Activated CD8-positive, alpha-beta T cell treated with anti-CD3 and anti-CD28 coated beads for 36 hours (primary cell): ENCODE measurements around the gene GPR42. TPM values are rescaled to one million over a fixed set of nuclear protein-coding genes. Genes with fewer than 3 reads are reported as not detected.

Source experiments
- ATAC-seq: fragments of 200-7000 bp; cut with Tn5 transposase; one replicate; pipeline ENCODE4 v1.10.0; 2021; ENCODE audit warnings: mild to moderate bottlenecking, moderate library complexity
- CTCF ChIA-PET: fragments of 350-600 bp; sonication (Branson Sonifier 250); formaldehyde crosslinking; loops from one replicate; lab custom pipeline; 2021; ENCODE audit warnings: antibody characterized with exemption; lab: Charles Lee
- POLR2A ChIA-PET: fragments of 350-600 bp; sonication (Branson Sonifier 250); formaldehyde crosslinking; loops from one replicate; lab custom pipeline; 2021; ENCODE audit warnings: antibody characterized with exemption; lab: Charles Lee
- DNase-seq: peaks from one replicate; pipeline ENCODE4 v3.0.0-alpha.2; 2020
- H3K27ac Mint-ChIP-seq: one replicate; pipeline ENCODE4 v1.8.0; 2021; ENCODE audit warnings: mild to moderate bottlenecking, mixed read lengths
- H3K27me3 Mint-ChIP-seq: one replicate; pipeline ENCODE4 v1.8.0; 2021; ENCODE audit warnings: mixed read lengths
- H3K36me3 Mint-ChIP-seq: one replicate; pipeline ENCODE4 v1.8.0; 2021; ENCODE audit warnings: low read depth, mixed read lengths
- H3K4me1 Mint-ChIP-seq: one replicate; pipeline ENCODE4 v1.8.0; 2021; ENCODE audit warnings: low read depth, mixed read lengths
- H3K4me3 Mint-ChIP-seq: one replicate; pipeline ENCODE4 v1.8.0; 2021; ENCODE audit warnings: mild to moderate bottlenecking, moderate library complexity, mixed read lengths
- H3K9me3 Mint-ChIP-seq: one replicate; pipeline ENCODE4 v1.8.0; 2021; ENCODE audit warnings: mixed read lengths
- CTCF ChIP-seq: fragments of 200-600 bp; IDR thresholded peaks from one replicate; pipeline ENCODE4 v1.8.0; 2022; ENCODE audit warnings: antibody characterized with exemption, mild to moderate bottlenecking
- intact Hi-C: fragments of 100-400 bp; cut with micrococcal nuclease; formaldehyde crosslinking; loops from one replicate; pipeline ENCODE4 v1.10.0; 2022
- total RNA-seq, 2 experiments: library from RNA; stranded (reverse); gene quantifications; one replicate each; pipeline ENCODE4 v1.2.3, GENCODE V29; 2021

The GPR42 gene
- total RNA-seq, 2 experiments from 2014 or later = 0.18 to 0.56 TPM

GRCh38 chr19:35352177-35352447 is 18.8 kb upstream of the GPR42 start:
- intact Hi-C loops = loop anchor here (2.0 kb wide), 1 partner anchor 143 kb away; no protein-coding TSS in a partner anchor
- H3K9me3 Mint-ChIP-seq = no peaks in the 10 kb centered on the region
- ATAC-seq = no peak
- no peaks in the 10 kb centered on the region for H3K36me3 Mint-ChIP-seq
- H3K27me3 Mint-ChIP-seq = peaks cover 2% of the 10 kb centered on the region
- H3K4me3 Mint-ChIP-seq = no peak overlapping the region
- TF ChIP-seq CTCF = no peak
- ChIA-PET POLR2A (no interaction called here), CTCF (interaction anchor here (1.3 to 3.7 kb wide), 12 partner anchors 9 to 240 kb away, joined by 3 to 45 read pairs (median 6); no protein-coding TSS in a partner anchor)
- H3K4me1 Mint-ChIP-seq = peaks cover 21% of the 10 kb centered on the region
- H3K27ac Mint-ChIP-seq = no peak overlapping the region
- no peak for DNase-seq

GRCh38 chr19:35352448-35353304 is 18.2 kb upstream of the GPR42 start:
- CTCF ChIA-PET = interaction anchor here (0.7 to 3.7 kb wide), 30 partner anchors 9 to 308 kb away, joined by 3 to 45 read pairs (median 4); no protein-coding TSS in a partner anchor
- H3K36me3 Mint-ChIP-seq = no peaks in the 10 kb centered on the region

GRCh38 chr19:35353635-35354034 is 17.2 kb upstream of the GPR42 start:
- no peaks in the 10 kb centered on the region for H3K36me3 Mint-ChIP-seq
- ChIA-PET CTCF (interaction anchor here (0.7 to 3.7 kb wide), 26 partner anchors 14 to 263 kb away, joined by 3 to 45 read pairs (median 4); no protein-coding TSS in a partner anchor), POLR2A (interaction anchor here (0.6 to 1.2 kb wide), 2 partner anchors 141 to 229 kb away, joined by 3 read pairs; no protein-coding TSS in a partner anchor)
- H3K4me1 Mint-ChIP-seq = peaks cover 14% of the 10 kb centered on the region
- H3K27me3 Mint-ChIP-seq = peaks cover 7% of the 10 kb centered on the region
- no peak for TF ChIP-seq CTCF
- intact Hi-C loops = loop anchor here (1.0 to 2.0 kb wide), 2 partner anchors 115 to 141 kb away; no protein-coding TSS in a partner anchor
- H3K27ac Mint-ChIP-seq = no peak overlapping the region
- H3K4me3 Mint-ChIP-seq = no peak overlapping the region
- DNase-seq = no peak
- H3K9me3 Mint-ChIP-seq = no peaks in the 10 kb centered on the region
- no peak for ATAC-seq

More at GRCh38 chr19:35352448-35353304, 18.2 kb upstream of the GPR42 start:
- H3K4me3 Mint-ChIP-seq = no peak overlapping the region
- no peak overlapping the region for H3K27ac Mint-ChIP-seq
- peaks cover 16% of the 10 kb centered on the region for H3K4me1 Mint-ChIP-seq
- peaks cover 2% of the 10 kb centered on the region for H3K27me3 Mint-ChIP-seq
- peak; percentile 87 for ATAC-seq
- peak; percentile 82 for DNase-seq
- peak; percentile 95 for TF ChIP-seq CTCF
- H3K9me3 Mint-ChIP-seq = no peaks in the 10 kb centered on the region
- intact Hi-C loops = loop anchor here (1.0 to 2.0 kb wide), 2 partner anchors 116 to 142 kb away; no protein-coding TSS in a partner anchor
- POLR2A ChIA-PET = interaction anchor here (1.2 kb wide), 1 partner anchor 142 kb away, joined by 3 read pairs; no protein-coding TSS in a partner anchor

- DNase-seq (peak; percentile 27), ATAC-seq (no peak)
- peaks cover 7% of the 10 kb centered on the region for H3K27me3 Mint-ChIP-seq
- ChIA-PET POLR2A (interaction anchor here (0.8 to 1.2 kb wide), 2 partner anchors 19 to 209 kb away, joined by 3 read pairs; no protein-coding TSS in a partner anchor), CTCF (interaction anchor here (3.2 to 3.7 kb wide), 2 partner anchors 114 to 140 kb away, joined by 42 to 45 read pairs; no protein-coding TSS in a partner anchor)
- peaks cover 14% of the 10 kb centered on the region for H3K4me1 Mint-ChIP-seq
- H3K9me3 Mint-ChIP-seq = no peaks in the 10 kb centered on the region
- no peak overlapping the region for H3K4me3 Mint-ChIP-seq
- no peak overlapping the region for H3K27ac Mint-ChIP-seq
- no peak for TF ChIP-seq CTCF
- intact Hi-C loops = no loop called here
- no peaks in the 10 kb centered on the region for H3K36me3 Mint-ChIP-seq
These were observed 16.0 kb upstream of the GPR42 start for GRCh38 chr19:35354898-35355297.
